Ammon's horn (tissue), 1 donor: Measurements from ENCODE around the gene G2E3.
A peak's percentile ranks its signal among the peaks of the same experiment; 100 is the strongest.
"Not testable (repeated sequence)": the region's sequence is repeated elsewhere in the genome, so short reads cannot be mapped to it uniquely, and the experiment has no call there.

Experiments
- DNase-seq: peaks from one replicate; pipeline ENCODE4 v3.0.0-alpha.2; 2016; ENCODE audit warnings: low spot score

G2E3 gene

GRCh38 chr14:30558675-30559555 is at the start of gene G2E3:
Gene G2E3, plus strand, starts transcription at chr14:30559158. Its CDS starts 21,922 bp downstream, at chr14:30581080.
- DNase-seq = peak; percentile 91

- DNase-seq = no peak
Measured at GRCh38 chr14:30517737-30518136, 41.2 kb upstream of the G2E3 start.

- DNase-seq = no peak
Measured at GRCh38 chr14:30518867-30519560, 39.9 kb upstream of the G2E3 start.

GRCh38 chr14:30519961-30520360 is 39.0 kb upstream of the G2E3 start:
- no peak for DNase-seq

GRCh38 chr14:30520536-30520935 is 38.4 kb upstream of the G2E3 start:
- no peak for DNase-seq

GRCh38 chr14:30521899-30522736 is 36.8 kb upstream of the G2E3 start:
- DNase-seq = peak; percentile 51

GRCh38 chr14:30525833-30526232 is 33.1 kb upstream of the G2E3 start:
- no peak for DNase-seq

GRCh38 chr14:30527196-30527595 is 31.8 kb upstream of the G2E3 start:
- no peak for DNase-seq

GRCh38 chr14:30528119-30528518 is 30.8 kb upstream of the G2E3 start:
- DNase-seq = no peak

- no peak for DNase-seq
Measured at GRCh38 chr14:30528778-30529642, 29.9 kb upstream of the G2E3 start.

- DNase-seq = no peak
Measured at GRCh38 chr14:30532264-30532663, 26.7 kb upstream of the G2E3 start.

GRCh38 chr14:30533126-30533525 is 25.8 kb upstream of the G2E3 start:
- no peak for DNase-seq

GRCh38 chr14:30541318-30541717 is 17.6 kb upstream of the G2E3 start:
- no peak for DNase-seq

- DNase-seq = not testable (repeated sequence)
Measured at GRCh38 chr14:30546735-30547134, 12.2 kb upstream of the G2E3 start.

- DNase-seq = no peak
Measured at GRCh38 chr14:30547388-30548048, 11.4 kb upstream of the G2E3 start.

- no peak for DNase-seq
Measured at GRCh38 chr14:30550335-30550734, 8.6 kb upstream of the G2E3 start.

- DNase-seq = no peak
Measured at GRCh38 chr14:30551460-30551859, 7.5 kb upstream of the G2E3 start.

GRCh38 chr14:30553311-30553989 is 5.5 kb upstream of the G2E3 start:
- no peak for DNase-seq

GRCh38 chr14:30558362-30558674 is 640 bp upstream of the G2E3 start:
- DNase-seq = no peak

- peak; percentile 8 for DNase-seq
Measured at GRCh38 chr14:30559638-30560091, 707 bp downstream of the G2E3 start.
